HepG2 (cell line): Measurements from ENCODE around the gene PXMP4. TPM values are rescaled to one million over a fixed set of nuclear protein-coding genes. Genes with fewer than 3 reads are reported as not detected.

Experiments used
- ARID4A ChIP-seq: sonication (generic); formaldehyde crosslinking; IDR thresholded peaks from 2 replicates; pipeline ENCODE4 v1.5.0; 2020; ENCODE audit warnings: mild to moderate bottlenecking, missing genetic modification reagents, borderline replicate concordance
- DZIP1 ChIP-seq: sonication (generic); formaldehyde crosslinking; IDR thresholded peaks from 2 replicates; pipeline ENCODE4 v1.5.0; 2020; ENCODE audit warnings: mild to moderate bottlenecking, missing genetic modification reagents
- KLF13 ChIP-seq: sonication (generic); formaldehyde crosslinking; IDR thresholded peaks from 2 replicates; pipeline ENCODE4 v1.4.0; 2020; ENCODE audit warnings: mild to moderate bottlenecking, missing genetic modification reagents
- PITX1 ChIP-seq: sonication (generic); formaldehyde crosslinking; IDR thresholded peaks from 2 replicates; pipeline ENCODE4 v1.5.1; 2020; ENCODE audit warnings: mild to moderate bottlenecking, missing genetic modification reagents
- REST ChIP-seq, 2 experiments: IDR thresholded peaks; 2 replicates each; pipeline ENCODE4 v1.6.1; 2011 to 2012; ENCODE audit warnings: low read length in 2 of 2, borderline replicate concordance in 1 of 2, low read depth in 1 of 2, mild to moderate bottlenecking in 1 of 2, moderate library complexity in 1 of 2
- SOX6 ChIP-seq, 2 experiments: fragments of 450-650 bp in 1 of 2; sonication (generic) in 1 of 2; formaldehyde crosslinking in 1 of 2; IDR thresholded peaks; 2 replicates each; pipeline versions ENCODE4 v1.4.0 to v1.6.1; 2017 to 2020; ENCODE audit warnings: antibody characterized with exemption in 1 of 2, mild to moderate bottlenecking in 1 of 2, missing genetic modification reagents in 1 of 2
- UBTF ChIP-seq: sonication (generic); formaldehyde crosslinking; IDR thresholded peaks from 2 replicates; pipeline ENCODE4 v1.4.0; 2020; ENCODE audit warnings: mild to moderate bottlenecking, missing genetic modification reagents
- ZNF468 ChIP-seq: sonication (generic); formaldehyde crosslinking; IDR thresholded peaks from 2 replicates; pipeline ENCODE4 v1.8.0; 2022; ENCODE audit warnings: mild to moderate bottlenecking, moderate library complexity, missing genetic modification reagents
- polyA plus RNA-seq, 8 experiments: library from polyadenylated mRNA; depleted of rRNA in 3 of 8; stranded (reverse) in 7 of 8; unstranded in 1 of 8; fragments of >200 nt; fragmentation: Illumina TruSeq in 4 of 8; extraction: Trizol in 4 of 8; gene quantifications; 2 replicates each; pipeline versions ENCODE4 v1.2.1 to v1.2.3, GENCODE V29; 2011 to 2016; ENCODE audit warnings: low read depth in 4 of 8, missing spikeins in 1 of 8, mixed read lengths in 1 of 8; ENCODE audit not compliant: insufficient read depth in 1 of 8
- total RNA-seq, 5 experiments: library from RNA; depleted of rRNA; stranded (reverse); fragments of >200 nt; fragmentation: Illumina TruSeq; extraction: Trizol; gene quantifications; 2 replicates each; pipeline ENCODE4 v1.2.3, GENCODE V29; 2016; ENCODE audit warnings: low read depth in 1 of 5

The PXMP4 gene
- total and polyA plus RNA-seq, 2 of the 13 experiments (the other 11 are each of a cell fraction or from before 2014, with no cell fraction given), result not detected

DNA sequence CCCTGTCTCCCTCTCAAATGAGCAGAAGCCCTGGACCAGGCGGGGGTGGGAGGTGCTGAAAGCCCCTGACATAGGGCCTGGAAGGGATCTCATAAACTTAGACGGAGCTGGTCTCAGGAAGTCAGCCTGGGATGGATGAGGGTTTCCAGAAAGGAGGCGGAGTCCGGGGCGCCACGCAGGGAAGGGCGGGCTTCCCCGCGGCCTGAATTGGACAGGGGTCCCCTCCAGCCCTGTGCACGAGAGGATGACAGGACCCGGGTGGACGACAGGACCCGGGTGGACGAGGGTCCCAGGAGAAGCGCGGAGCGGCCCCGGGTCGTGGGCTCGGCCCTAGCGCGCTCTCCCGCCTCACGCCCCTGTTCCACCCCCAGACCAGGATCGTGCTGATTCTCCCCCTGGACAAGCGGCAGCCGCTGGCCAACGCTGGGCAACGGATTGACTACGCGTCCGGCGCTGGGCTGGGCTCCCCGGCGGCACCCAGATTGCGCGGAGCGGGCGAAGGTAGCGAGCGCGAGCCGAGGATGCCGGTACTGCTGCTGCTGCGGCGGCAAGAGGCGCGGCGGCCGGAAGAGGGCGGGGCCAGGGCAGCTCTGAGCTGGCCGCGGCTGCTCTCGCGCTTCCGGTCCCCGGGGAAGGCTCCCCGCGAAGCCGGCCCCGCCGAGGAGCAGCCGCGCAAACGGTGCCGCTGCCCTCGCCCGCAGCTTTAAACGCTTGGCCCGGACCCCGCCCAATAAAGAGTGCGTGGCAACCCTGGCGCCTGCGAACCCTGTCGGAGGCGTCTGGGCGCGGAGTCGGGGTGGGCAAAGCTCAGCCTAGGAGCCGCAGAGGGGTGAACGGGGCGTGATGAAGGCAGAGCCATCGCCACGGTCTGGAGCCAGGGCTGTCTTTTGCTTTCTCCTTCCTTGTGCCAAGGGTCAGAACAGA lies 56.7 kb downstream of the PXMP4 start (continued):
- peak; percentile 97 for TF ChIP-seq ARID4A (CRISPR knock-in tag)
- peak; percentile 69; the same call in 1 of the 2 replicates for TF ChIP-seq PITX1 (CRISPR knock-in tag)
- no peak for TF ChIP-seq SOX6 (IDR thresholded peaks at IDR 0.05)
- TF ChIP-seq SOX6 (CRISPR knock-in tag; IDR thresholded peaks at IDR 0.05), result peak; percentile 60; the same call in 1 of the 2 replicates
- TF ChIP-seq KLF13 (CRISPR knock-in tag), result 0 out of 2 replicates have a peak, but pooled peaks have one; percentile 29
- peak; percentile 93 for TF ChIP-seq DZIP1 (CRISPR knock-in tag)
- TF ChIP-seq UBTF (CRISPR knock-in tag), result peak; percentile 96
- peak; percentile 72; the same call in 1 of the 2 replicates for TF ChIP-seq ZNF468 (CRISPR knock-in tag)
- peak in 1 of 2 experiments; percentile 21; a peak in 1 of 4 replicates for TF ChIP-seq REST (IDR thresholded peaks at IDR 0.05; ENCODE audit: borderline replicate concordance in 1 of 2, low read depth in 1 of 2, low read length in 2 of 2)
